Measurements from ENCODE around the gene RETSAT.

Gene RETSAT

DNA sequence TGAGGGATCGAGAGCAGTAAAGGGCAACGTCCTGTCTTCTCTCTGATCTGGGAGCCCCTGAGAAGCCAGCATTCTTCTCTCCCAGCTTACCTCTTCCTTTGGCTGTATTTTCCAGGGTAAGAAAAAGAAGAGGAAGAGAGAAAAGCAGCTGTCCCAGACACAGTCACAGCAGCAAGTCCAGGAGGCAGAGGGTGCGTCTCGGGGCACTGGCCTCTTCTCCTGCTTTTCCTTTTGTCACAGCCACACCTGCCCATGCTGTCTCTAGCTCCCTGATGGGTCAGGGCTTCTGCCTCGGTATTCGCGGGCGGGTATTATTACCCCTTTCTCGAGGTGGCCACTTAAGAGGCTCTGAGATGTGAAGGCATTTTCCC is 46.8 kb downstream of the RETSAT start:
- no peak for DNase-seq (ENCODE audit: low spot score)

DNA sequence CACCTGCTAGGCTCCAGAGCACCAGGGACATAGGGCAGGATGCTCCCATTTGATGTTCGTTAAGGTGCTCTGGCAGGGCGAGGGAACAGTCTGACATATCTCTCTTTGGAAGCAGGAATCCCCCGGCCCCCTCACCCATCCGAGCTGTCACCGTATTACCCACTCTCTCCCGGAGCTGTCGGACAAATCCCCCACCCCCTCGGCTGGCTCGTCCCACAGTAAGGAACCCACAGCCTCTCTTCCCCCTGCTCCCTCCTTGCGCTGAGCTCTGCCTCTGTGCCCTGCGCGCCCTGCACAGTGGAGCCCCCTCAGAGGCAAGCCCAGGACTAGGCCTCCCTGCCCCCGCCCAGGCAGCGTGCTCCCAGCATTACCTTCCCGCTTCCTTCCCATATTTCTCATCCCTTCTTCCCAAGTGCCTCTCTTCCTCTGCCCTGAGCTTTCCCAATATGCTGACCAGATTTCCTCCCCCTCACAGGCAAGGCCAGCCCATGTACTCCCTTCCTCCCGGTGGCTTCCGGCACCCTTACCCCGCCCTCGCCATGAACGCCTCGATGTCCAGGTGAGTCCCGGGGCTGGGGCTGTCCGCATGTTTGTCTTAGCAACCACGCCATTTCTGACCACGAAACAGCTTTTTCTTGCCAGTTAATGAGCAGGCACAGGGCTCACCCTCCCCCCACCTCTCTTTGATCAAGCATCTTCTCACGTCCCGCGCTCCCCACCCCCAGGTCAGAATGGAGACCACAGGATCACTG is 50.4 kb downstream of the RETSAT start:
- DNase-seq (ENCODE audit: low spot score): no peak

GRCh38 chr2:85302121-85302520 is 52.2 kb downstream of the RETSAT start:
- DNase-seq (ENCODE audit: low spot score): no peak

All from LoVo (cell line).